K562 (cell line): Measurements from ENCODE around the gene DNAJB6. TPM values are rescaled to one million over a fixed set of nuclear protein-coding genes. Genes with fewer than 3 reads are reported as not detected.

Source experiments
- BCL6 ChIP-seq: fragments of 250-450 bp; sonication (Bioruptor Pico); IDR thresholded peaks from 2 replicates; pipeline ENCODE4 v1.4.0; 2020
- CBX2 ChIP-seq: fragments of 200-600 bp; sonication (generic); IDR thresholded peaks from one replicate; pipeline ENCODE4 v1.6.1; 2012; ENCODE audit warnings: mild to moderate bottlenecking, low read length, inconsistent platforms; ENCODE audit not compliant: insufficient read depth, poor library complexity, severe bottlenecking
- HDAC2 ChIP-seq: fragments of 450-650 bp; IDR thresholded peaks from 2 replicates; pipeline ENCODE4 v1.6.1; 2016; ENCODE audit warnings: mild to moderate bottlenecking
- HIVEP1 ChIP-seq: fragments of 250-450 bp; sonication (Bioruptor Pico); IDR thresholded peaks from 2 replicates; pipeline ENCODE4 v1.4.0; 2020; ENCODE audit warnings: mild to moderate bottlenecking
- KDM1A ChIP-seq, 2 experiments: fragments of 450-650 bp; IDR thresholded peaks; 2 replicates each; pipeline ENCODE4 v1.6.1; 2016; ENCODE audit warnings: mild to moderate bottlenecking in 2 of 2
- MEIS2 ChIP-seq: fragments of 450-650 bp; IDR thresholded peaks from 2 replicates; pipeline ENCODE4 v1.6.1; 2014; ENCODE audit warnings: mild to moderate bottlenecking; ENCODE audit not compliant: partially characterized antibody
- MNT ChIP-seq, 2 experiments: fragments of 450-650 bp; conservative IDR thresholded peaks; 2 replicates each; pipeline ENCODE4 v1.6.1; 2017; ENCODE audit warnings: mild to moderate bottlenecking in 2 of 2, moderate library complexity in 2 of 2
- NKRF ChIP-seq: fragments of 450-650 bp; IDR thresholded peaks from 2 replicates; pipeline ENCODE4 v1.6.1; 2016; ENCODE audit warnings: borderline replicate concordance
- NR0B1 ChIP-seq: fragments of 450-650 bp; IDR thresholded peaks from one replicate; pipeline ENCODE4 v1.6.1; 2018; ENCODE audit warnings: mild to moderate bottlenecking, moderate library complexity; ENCODE audit not compliant: partially characterized antibody
- NR3C1 ChIP-seq: sonication (generic); formaldehyde crosslinking; IDR thresholded peaks from 2 replicates; pipeline ENCODE4 v1.8.1; 2022; ENCODE audit warnings: missing genetic modification reagents
- RBM39 ChIP-seq: fragments of 200-400 bp; formaldehyde crosslinking; optimal IDR thresholded peaks from 2 replicates; pipeline ENCODE3; 2018; ENCODE audit warnings: low read depth, low read length
- SAFB2 ChIP-seq: fragments of 200-400 bp; formaldehyde crosslinking; IDR thresholded peaks from 2 replicates; pipeline ENCODE4 v1.6.1; 2018; ENCODE audit warnings: borderline replicate concordance, low read length, low read depth, moderate library complexity; ENCODE audit not compliant: severe bottlenecking
- SIX5 ChIP-seq, 2 experiments: IDR thresholded peaks; 2 replicates each; pipeline ENCODE4 v1.6.1; 2011; ENCODE audit warnings: low read length in 2 of 2, borderline replicate concordance in 1 of 2, low read depth in 1 of 2, mild to moderate bottlenecking in 1 of 2, moderate library complexity in 1 of 2; ENCODE audit not compliant: insufficient read depth in 1 of 2
- SMARCC2 ChIP-seq: fragments of 450-650 bp; IDR thresholded peaks from 2 replicates; pipeline ENCODE4 v1.6.1; 2017; ENCODE audit warnings: antibody characterized with exemption, moderate library complexity, mild to moderate bottlenecking, low read depth
- SRF ChIP-seq, 2 experiments: fragments of 250-450, 450-650 bp in 1 of 2; sonication (Bioruptor Pico) in 1 of 2; sonication (generic) in 1 of 2; formaldehyde crosslinking; IDR thresholded peaks; 2 replicates each; pipeline versions ENCODE4 v1.5.0 to v1.5.1; 2020 to 2022; ENCODE audit warnings: mild to moderate bottlenecking in 1 of 2, missing genetic modification reagents in 1 of 2
- SRSF7 ChIP-seq: fragments of 200-400 bp; formaldehyde crosslinking; optimal IDR thresholded peaks from 2 replicates; pipeline ENCODE3; 2017; ENCODE audit warnings: mild to moderate bottlenecking, low read depth, low read length
- ZBTB8A ChIP-seq: fragments of 450-650 bp; IDR thresholded peaks from 2 replicates; pipeline ENCODE4 v1.6.1; 2018; ENCODE audit warnings: mild to moderate bottlenecking, moderate library complexity; ENCODE audit not compliant: partially characterized antibody
- ZNF146 ChIP-seq: IDR thresholded peaks from one replicate; pipeline ENCODE4 v1.6.1; 2018; ENCODE audit warnings: missing compliant biosample characterization; ENCODE audit not compliant: unreplicated experiment
- ZNF639 ChIP-seq, 2 experiments: fragments of 200-800 bp in 1 of 2; sonication (Bioruptor generic) in 1 of 2; sonication (generic) in 1 of 2; formaldehyde crosslinking in 1 of 2; IDR thresholded peaks in 1 of 2; conservative IDR thresholded peaks in 1 of 2; 2 replicates each; pipeline versions ENCODE4 v1.5.0 to v1.6.1; 2016 to 2020; ENCODE audit warnings: missing compliant biosample characterization in 1 of 2, missing genetic modification characterization in 1 of 2, missing genetic modification reagents in 1 of 2
- ZNF699 ChIP-seq: fragments of 250-450 bp; sonication (Bioruptor Pico); IDR thresholded peaks from 2 replicates; pipeline ENCODE4 v1.8.0; 2021; ENCODE audit warnings: mild to moderate bottlenecking, moderate library complexity; ENCODE audit not compliant: insufficient replicate concordance
- polyA plus RNA-seq, 8 experiments: library from polyadenylated mRNA; depleted of rRNA in 4 of 8; stranded (reverse) in 5 of 8; unstranded in 3 of 8; fragments of >200 nt; fragmentation: Nextera tagmentation in 2 of 8; fragmentation: Illumina TruSeq in 1 of 8; extraction: Ambion mirVana in 2 of 8; extraction: Trizol in 1 of 8; gene quantifications; 2 replicates each; pipeline versions ENCODE4 v1.2.1 to v1.2.3, GENCODE V29; 2011 to 2014; ENCODE audit warnings: inconsistent platforms in 1 of 8, missing spikeins in 1 of 8
- total RNA-seq, 7 experiments: library from RNA; depleted of rRNA in 6 of 7; stranded (reverse); fragments of >200 nt in 6 of 7; fragmentation: Illumina TruSeq in 2 of 7; extraction: Trizol in 2 of 7; gene quantifications; 2 replicates each; pipeline versions ENCODE4 v1.2.1 to v1.2.3, GENCODE V29; 2011 to 2021; ENCODE audit warnings: low replicate concordance in 1 of 7

The DNAJB6 gene
- total and polyA plus RNA-seq, 9 of the 15 experiments (the other 6 are each of a cell fraction or from before 2014, with no cell fraction given): 84.5 to 158 (median 135) TPM

GRCh38 chr7:157339777-157340677, 3.2 kb downstream of the DNAJB6 start (continued):
- TF ChIP-seq SRF (CRISPR knock-in tag; IDR thresholded peaks at IDR 0.05) (no peak), HDAC2 (no peak), MEIS2 (peak; percentile 17), NR3C1 (no peak), SIX5 (IDR thresholded peaks at IDR 0.05; ENCODE audit: borderline replicate concordance in 1 of 2, insufficient read depth in 1 of 2, low read depth in 1 of 2, low read length in 2 of 2) (no peak), ZNF699 (CRISPR knock-in tag) (no peak), NKRF (no peak), KDM1A (IDR thresholded peaks at IDR 0.05) (no peak), CBX2 (no peak), RBM39 (no peak), SAFB2 (no peak), ZNF639 (CRISPR knock-in tag; conservative IDR thresholded peaks at IDR 0.05 in 1 of 2, IDR thresholded peaks at IDR 0.05 in 1 of 2) (no peak), HIVEP1 (no peak), SRSF7 (no peak), ZNF146 (CRISPR knock-in tag) (no peak), NR0B1 (no peak), BCL6 (no peak), ZBTB8A (no peak), SMARCC2 (0 out of 2 replicates have a peak, but pooled peaks have one; percentile 32), MNT (conservative IDR thresholded peaks at IDR 0.05) (peak; percentile 39 to 61; a peak in 2 of 4 replicates)
